ENCODE measurements around the gene RPE65. TPM values are rescaled to one million over a fixed set of nuclear protein-coding genes. Genes with fewer than 3 reads are reported as not detected.

RPE65 gene
- total and polyA plus RNA-seq, 2 experiments from 2014 or later = not detected

- TF ChIP-seq, protein P1, sequence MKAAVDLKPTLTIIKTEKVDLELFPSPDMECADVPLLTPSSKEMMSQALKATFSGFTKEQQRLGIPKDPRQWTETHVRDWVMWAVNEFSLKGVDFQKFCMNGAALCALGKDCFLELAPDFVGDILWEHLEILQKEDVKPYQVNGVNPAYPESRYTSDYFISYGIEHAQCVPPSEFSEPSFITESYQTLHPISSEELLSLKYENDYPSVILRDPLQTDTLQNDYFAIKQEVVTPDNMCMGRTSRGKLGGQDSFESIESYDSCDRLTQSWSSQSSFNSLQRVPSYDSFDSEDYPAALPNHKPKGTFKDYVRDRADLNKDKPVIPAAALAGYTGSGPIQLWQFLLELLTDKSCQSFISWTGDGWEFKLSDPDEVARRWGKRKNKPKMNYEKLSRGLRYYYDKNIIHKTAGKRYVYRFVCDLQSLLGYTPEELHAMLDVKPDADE (IDR thresholded peaks at IDR 0.05) = no peak
- TF ChIP-seq JUNB (IDR thresholded peaks at IDR 0.05; ENCODE audit: unreplicated experiment) (no peak), STAT1 (IDR thresholded peaks at IDR 0.05; ENCODE audit: unreplicated experiment) (no peak), ZNF114 (CRISPR knock-in tag; IDR thresholded peaks at IDR 0.05) (no peak)
Measured at GRCh38 chr1:68495968-68496679, 46.4 kb upstream of the RPE65 start (continued).

GRCh38 chr1:68495532-68495931, 45.8 kb upstream of the RPE65 start:
- ATAC-seq (no peak), DNase-seq (ENCODE audit: low spot score) (no peak)
- Mint-ChIP-seq H3K4me1 (peaks cover 24% of the 10 kb centered on the region), H3K36me3 (ENCODE audit: low read depth) (peaks cover 28% of the 10 kb centered on the region), H3K9me3 (no peaks in the 10 kb centered on the region), H3K27me3 (ENCODE audit: insufficient read depth, low read depth, poor library complexity) (peaks cover 4% of the 10 kb centered on the region), H3K27ac (0 out of 2 replicates have a peak overlapping the region, but pooled peaks have one; percentile 15), H3K4me3 (peak overlapping the region; percentile 96)
- H3K4me2 ChIP-seq = peak overlapping the region; percentile 91
- H4K20me1 ChIP-seq (replicated peaks; ENCODE audit: insufficient read depth) = no peaks in the 10 kb centered on the region
- no peaks in the 10 kb centered on the region for H3K9me2 ChIP-seq (ENCODE audit: insufficient read depth)
- no peak overlapping the region for H3K27ac ChIP-seq (ENCODE audit: low read depth)
- no peaks in the 10 kb centered on the region for H3F3A ChIP-seq (replicated peaks; ENCODE audit: low read depth)
- no peak overlapping the region for H2AFZ ChIP-seq
- peak overlapping the region; percentile 89 for H3K4me3 ChIP-seq
- H3K27me3 ChIP-seq (ENCODE audit: insufficient read depth) = no peaks in the 10 kb centered on the region
- peaks cover 11% of the 10 kb centered on the region for H3K4me1 ChIP-seq (ENCODE audit: insufficient read depth)
- H3K79me2 ChIP-seq (replicated peaks; ENCODE audit: insufficient read depth) = peaks cover 57% of the 10 kb centered on the region
- H3K36me3 ChIP-seq (ENCODE audit: insufficient read depth) = peaks cover 16% of the 10 kb centered on the region
- TF ChIP-seq, protein P2, sequence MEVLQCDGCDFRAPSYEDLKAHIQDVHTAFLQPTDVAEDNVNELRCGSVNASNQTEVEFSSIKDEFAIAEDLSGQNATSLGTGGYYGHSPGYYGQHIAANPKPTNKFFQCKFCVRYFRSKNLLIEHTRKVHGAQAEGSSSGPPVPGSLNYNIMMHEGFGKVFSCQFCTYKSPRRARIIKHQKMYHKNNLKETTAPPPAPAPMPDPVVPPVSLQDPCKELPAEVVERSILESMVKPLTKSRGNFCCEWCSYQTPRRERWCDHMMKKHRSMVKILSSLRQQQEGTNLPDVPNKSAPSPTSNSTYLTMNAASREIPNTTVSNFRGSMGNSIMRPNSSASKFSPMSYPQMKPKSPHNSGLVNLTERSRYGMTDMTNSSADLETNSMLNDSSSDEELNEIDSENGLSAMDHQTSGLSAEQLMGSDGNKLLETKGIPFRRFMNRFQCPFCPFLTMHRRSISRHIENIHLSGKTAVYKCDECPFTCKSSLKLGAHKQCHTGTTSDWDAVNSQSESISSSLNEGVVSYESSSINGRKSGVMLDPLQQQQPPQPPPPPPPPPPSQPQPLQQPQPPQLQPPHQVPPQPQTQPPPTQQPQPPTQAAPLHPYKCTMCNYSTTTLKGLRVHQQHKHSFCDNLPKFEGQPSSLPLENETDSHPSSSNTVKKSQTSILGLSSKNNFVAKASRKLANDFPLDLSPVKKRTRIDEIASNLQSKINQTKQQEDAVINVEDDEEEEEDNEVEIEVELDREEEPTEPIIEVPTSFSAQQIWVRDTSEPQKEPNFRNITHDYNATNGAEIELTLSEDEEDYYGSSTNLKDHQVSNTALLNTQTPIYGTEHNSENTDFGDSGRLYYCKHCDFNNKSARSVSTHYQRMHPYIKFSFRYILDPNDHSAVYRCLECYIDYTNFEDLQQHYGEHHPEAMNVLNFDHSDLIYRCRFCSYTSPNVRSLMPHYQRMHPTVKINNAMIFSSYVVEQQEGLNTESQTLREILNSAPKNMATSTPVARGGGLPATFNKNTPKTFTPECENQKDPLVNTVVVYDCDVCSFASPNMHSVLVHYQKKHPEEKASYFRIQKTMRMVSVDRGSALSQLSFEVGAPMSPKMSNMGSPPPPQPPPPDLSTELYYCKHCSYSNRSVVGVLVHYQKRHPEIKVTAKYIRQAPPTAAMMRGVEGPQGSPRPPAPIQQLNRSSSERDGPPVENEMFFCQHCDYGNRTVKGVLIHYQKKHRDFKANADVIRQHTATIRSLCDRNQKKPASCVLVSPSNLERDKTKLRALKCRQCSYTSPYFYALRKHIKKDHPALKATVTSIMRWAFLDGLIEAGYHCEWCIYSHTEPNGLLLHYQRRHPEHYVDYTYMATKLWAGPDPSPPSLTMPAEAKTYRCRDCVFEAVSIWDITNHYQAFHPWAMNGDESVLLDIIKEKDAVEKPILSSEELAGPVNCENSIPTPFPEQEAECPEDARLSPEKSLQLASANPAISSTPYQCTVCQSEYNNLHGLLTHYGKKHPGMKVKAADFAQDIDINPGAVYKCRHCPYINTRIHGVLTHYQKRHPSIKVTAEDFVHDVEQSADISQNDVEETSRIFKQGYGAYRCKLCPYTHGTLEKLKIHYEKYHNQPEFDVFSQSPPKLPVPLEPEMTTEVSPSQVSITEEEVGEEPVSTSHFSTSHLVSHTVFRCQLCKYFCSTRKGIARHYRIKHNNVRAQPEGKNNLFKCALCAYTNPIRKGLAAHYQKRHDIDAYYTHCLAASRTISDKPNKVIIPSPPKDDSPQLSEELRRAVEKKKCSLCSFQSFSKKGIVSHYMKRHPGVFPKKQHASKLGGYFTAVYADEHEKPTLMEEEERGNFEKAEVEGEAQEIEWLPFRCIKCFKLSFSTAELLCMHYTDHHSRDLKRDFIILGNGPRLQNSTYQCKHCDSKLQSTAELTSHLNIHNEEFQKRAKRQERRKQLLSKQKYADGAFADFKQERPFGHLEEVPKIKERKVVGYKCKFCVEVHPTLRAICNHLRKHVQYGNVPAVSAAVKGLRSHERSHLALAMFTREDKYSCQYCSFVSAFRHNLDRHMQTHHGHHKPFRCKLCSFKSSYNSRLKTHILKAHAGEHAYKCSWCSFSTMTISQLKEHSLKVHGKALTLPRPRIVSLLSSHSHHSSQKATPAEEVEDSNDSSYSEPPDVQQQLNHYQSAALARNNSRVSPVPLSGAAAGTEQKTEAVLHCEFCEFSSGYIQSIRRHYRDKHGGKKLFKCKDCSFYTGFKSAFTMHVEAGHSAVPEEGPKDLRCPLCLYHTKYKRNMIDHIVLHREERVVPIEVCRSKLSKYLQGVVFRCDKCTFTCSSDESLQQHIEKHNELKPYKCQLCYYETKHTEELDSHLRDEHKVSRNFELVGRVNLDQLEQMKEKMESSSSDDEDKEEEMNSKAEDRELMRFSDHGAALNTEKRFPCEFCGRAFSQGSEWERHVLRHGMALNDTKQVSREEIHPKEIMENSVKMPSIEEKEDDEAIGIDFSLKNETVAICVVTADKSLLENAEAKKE (CRISPR knock-in tag; IDR thresholded peaks at IDR 0.05) = no peak
- TF ChIP-seq CREB1 (CRISPR knock-in tag; IDR thresholded peaks at IDR 0.05; ENCODE audit: low read depth) = no peak
- no peak for TF ChIP-seq JUNB (IDR thresholded peaks at IDR 0.05; ENCODE audit: unreplicated experiment)
- TF ChIP-seq, protein P1 (IDR thresholded peaks at IDR 0.05) = no peak
- TF ChIP-seq POLR2AphosphoS5 (IDR thresholded peaks at IDR 0.05; ENCODE audit: low read depth) = no peak
- no peak for TF ChIP-seq EZH2 (IDR thresholded peaks at IDR 0.05; ENCODE audit: low read depth, unreplicated experiment)
- TF ChIP-seq, protein P3, sequence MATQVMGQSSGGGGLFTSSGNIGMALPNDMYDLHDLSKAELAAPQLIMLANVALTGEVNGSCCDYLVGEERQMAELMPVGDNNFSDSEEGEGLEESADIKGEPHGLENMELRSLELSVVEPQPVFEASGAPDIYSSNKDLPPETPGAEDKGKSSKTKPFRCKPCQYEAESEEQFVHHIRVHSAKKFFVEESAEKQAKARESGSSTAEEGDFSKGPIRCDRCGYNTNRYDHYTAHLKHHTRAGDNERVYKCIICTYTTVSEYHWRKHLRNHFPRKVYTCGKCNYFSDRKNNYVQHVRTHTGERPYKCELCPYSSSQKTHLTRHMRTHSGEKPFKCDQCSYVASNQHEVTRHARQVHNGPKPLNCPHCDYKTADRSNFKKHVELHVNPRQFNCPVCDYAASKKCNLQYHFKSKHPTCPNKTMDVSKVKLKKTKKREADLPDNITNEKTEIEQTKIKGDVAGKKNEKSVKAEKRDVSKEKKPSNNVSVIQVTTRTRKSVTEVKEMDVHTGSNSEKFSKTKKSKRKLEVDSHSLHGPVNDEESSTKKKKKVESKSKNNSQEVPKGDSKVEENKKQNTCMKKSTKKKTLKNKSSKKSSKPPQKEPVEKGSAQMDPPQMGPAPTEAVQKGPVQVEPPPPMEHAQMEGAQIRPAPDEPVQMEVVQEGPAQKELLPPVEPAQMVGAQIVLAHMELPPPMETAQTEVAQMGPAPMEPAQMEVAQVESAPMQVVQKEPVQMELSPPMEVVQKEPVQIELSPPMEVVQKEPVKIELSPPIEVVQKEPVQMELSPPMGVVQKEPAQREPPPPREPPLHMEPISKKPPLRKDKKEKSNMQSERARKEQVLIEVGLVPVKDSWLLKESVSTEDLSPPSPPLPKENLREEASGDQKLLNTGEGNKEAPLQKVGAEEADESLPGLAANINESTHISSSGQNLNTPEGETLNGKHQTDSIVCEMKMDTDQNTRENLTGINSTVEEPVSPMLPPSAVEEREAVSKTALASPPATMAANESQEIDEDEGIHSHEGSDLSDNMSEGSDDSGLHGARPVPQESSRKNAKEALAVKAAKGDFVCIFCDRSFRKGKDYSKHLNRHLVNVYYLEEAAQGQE (IDR thresholded peaks at IDR 0.05; ENCODE audit: unreplicated experiment) = no peak
- no peak for TF ChIP-seq STAT1 (IDR thresholded peaks at IDR 0.05; ENCODE audit: unreplicated experiment)
- TF ChIP-seq ZNF114 (CRISPR knock-in tag; IDR thresholded peaks at IDR 0.05) = no peak
- TF ChIP-seq ZNF331 (CRISPR knock-in tag; IDR thresholded peaks at IDR 0.05; ENCODE audit: low read depth) = no peak
- no peak for TF ChIP-seq EZH2phosphoT487 (IDR thresholded peaks at IDR 0.05; ENCODE audit: unreplicated experiment)
- TF ChIP-seq NANOG (IDR thresholded peaks at IDR 0.05; ENCODE audit: borderline replicate concordance) = no peak

Data from GM23338 (cell line).